ENCODE data around the gene ABCA3. TPM values are rescaled to one million over a fixed set of nuclear protein-coding genes. Genes with fewer than 3 reads are reported as not detected.

ABCA3 gene
- total RNA-seq, 1 experiment from 2014 or later, result 6.2 TPM

DNA sequence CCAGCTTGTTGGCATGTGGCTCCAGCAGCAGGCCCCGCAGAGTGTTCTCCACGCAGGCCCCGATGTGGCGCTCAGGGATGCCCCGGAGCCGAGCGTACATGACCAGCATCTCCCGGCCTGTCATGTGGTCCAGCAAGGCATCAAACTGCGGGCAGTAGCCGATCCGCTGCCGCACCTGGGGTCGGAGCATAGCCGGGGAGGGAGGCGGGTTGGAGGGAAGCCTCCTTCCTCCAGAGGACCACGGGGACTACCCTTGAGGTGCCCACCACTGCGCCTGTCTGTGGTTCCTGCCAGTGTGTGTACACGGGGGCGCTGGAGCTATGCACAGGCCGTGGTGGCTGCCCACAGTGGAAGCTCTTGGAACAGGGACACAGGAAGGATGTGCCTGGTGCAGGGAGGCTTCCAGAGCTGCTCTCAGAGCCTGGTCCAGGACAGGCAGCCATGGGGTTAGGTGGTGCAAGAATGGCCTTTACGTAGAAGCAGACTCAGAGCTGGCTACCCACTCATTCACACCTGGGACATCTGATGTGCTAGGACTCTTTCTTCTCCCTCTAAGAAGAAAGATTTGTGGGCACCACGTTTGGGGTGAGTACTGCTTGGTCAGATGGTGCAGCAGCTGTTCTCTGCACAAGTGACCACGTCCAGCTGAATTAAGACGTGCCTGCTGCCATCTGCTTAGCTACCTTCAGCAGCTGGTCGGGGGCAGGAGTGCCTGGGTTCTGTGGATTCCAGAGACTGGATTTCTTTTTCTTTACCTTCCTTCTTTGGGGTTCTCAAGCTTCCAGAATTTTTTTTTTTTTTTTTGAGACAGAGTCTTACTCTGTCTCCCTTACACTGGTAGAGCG lies 61.4 kb downstream of the ABCA3 start:
- H3K4me2 ChIP-seq, result no peak overlapping the region
- H3K9me3 ChIP-seq (ENCODE audit: insufficient read depth, low read depth), result no peaks in the 10 kb centered on the region
- no TSS peak for BruUV-seq (replicated peaks)
- no peaks in the 10 kb centered on the region for H3K79me2 ChIP-seq (ENCODE audit: low read depth)
- no peak overlapping the region for H3K4me3 ChIP-seq
- no peak for TF ChIP-seq EZH2 (IDR thresholded peaks at IDR 0.05; ENCODE audit: low read depth)
- TF ChIP-seq, protein P1, sequence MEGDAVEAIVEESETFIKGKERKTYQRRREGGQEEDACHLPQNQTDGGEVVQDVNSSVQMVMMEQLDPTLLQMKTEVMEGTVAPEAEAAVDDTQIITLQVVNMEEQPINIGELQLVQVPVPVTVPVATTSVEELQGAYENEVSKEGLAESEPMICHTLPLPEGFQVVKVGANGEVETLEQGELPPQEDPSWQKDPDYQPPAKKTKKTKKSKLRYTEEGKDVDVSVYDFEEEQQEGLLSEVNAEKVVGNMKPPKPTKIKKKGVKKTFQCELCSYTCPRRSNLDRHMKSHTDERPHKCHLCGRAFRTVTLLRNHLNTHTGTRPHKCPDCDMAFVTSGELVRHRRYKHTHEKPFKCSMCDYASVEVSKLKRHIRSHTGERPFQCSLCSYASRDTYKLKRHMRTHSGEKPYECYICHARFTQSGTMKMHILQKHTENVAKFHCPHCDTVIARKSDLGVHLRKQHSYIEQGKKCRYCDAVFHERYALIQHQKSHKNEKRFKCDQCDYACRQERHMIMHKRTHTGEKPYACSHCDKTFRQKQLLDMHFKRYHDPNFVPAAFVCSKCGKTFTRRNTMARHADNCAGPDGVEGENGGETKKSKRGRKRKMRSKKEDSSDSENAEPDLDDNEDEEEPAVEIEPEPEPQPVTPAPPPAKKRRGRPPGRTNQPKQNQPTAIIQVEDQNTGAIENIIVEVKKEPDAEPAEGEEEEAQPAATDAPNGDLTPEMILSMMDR (conservative IDR thresholded peaks at IDR 0.05), result no peak
- POLR2A ChIA-PET (ENCODE audit: unreplicated experiment), result interaction anchor here (0.5 to 0.7 kb wide), 3 partner anchors 37 to 155 kb away, joined by 4 to 11 read pairs (median 6); partner anchors contain the start of gene TRAF7
- no peaks in the 10 kb centered on the region for H3K36me3 ChIP-seq (ENCODE audit: low read depth)
- no peaks in the 10 kb centered on the region for H3K4me1 ChIP-seq (replicated peaks; ENCODE audit: insufficient read depth)
- H3K27ac ChIP-seq, result no peak overlapping the region
- peaks cover 2% of the 10 kb centered on the region; the same call in 1 of the 2 replicates for H4K20me1 ChIP-seq (ENCODE audit: insufficient read depth)
- H3F3A ChIP-seq (ENCODE audit: insufficient read depth, low read depth), result no peaks in the 10 kb centered on the region
- DNase-seq, result no peak
- H3K9me2 ChIP-seq (ENCODE audit: insufficient read depth), result no peaks in the 10 kb centered on the region
- CTCF ChIA-PET, result no interaction called here
- no peak overlapping the region for H2AFZ ChIP-seq
- H3K27me3 ChIP-seq (ENCODE audit: insufficient read depth, low read depth), result peaks cover 62% of the 10 kb centered on the region
- intact Hi-C loops (cut with micrococcal nuclease; ENCODE audit: unreplicated experiment), result no loop called here

DNA sequence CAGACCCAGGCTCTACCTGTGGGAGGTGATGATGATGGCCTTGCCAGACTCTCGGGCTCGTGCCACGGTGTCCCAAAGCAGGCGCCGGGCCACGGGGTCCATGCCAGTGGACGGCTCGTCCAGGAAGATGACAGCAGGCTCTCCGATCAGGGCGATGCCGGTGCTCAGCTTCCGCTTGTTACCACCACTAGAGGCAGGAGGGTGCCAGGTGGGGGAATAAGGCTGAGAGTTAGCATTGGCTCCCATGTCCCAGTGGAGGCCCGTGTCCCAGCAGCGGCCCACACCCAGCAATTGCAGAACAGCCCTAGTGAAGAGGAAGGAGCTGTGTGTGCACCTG lies 62.3 kb downstream of the ABCA3 start:
- Histone ChIP-seq H2AFZ (no peak overlapping the region), H3K36me3 (ENCODE audit: low read depth) (no peaks in the 10 kb centered on the region), H3F3A (ENCODE audit: insufficient read depth, low read depth) (no peaks in the 10 kb centered on the region), H3K9me2 (ENCODE audit: insufficient read depth) (no peaks in the 10 kb centered on the region), H3K4me2 (no peak overlapping the region), H3K27ac (no peak overlapping the region), H3K9me3 (ENCODE audit: insufficient read depth, low read depth) (no peaks in the 10 kb centered on the region), H4K20me1 (ENCODE audit: insufficient read depth) (peaks cover 3% of the 10 kb centered on the region; the same call in 1 of the 2 replicates), H3K79me2 (ENCODE audit: low read depth) (no peaks in the 10 kb centered on the region), H3K4me3 (no peak overlapping the region), H3K27me3 (ENCODE audit: insufficient read depth, low read depth) (peaks cover 54% of the 10 kb centered on the region), H3K4me1 (replicated peaks; ENCODE audit: insufficient read depth) (no peaks in the 10 kb centered on the region)
- ChIA-PET POLR2A (ENCODE audit: unreplicated experiment) (interaction anchor here (0.5 to 0.6 kb wide), 2 partner anchors 12 to 19 kb away, joined by 4 read pairs; no protein-coding TSS in a partner anchor), CTCF (no interaction called here)
- no TSS peak for BruUV-seq (replicated peaks)
- DNase-seq, result no peak
- TF ChIP-seq, protein P1 (conservative IDR thresholded peaks at IDR 0.05), result no peak
- no peak for TF ChIP-seq EZH2 (IDR thresholded peaks at IDR 0.05; ENCODE audit: low read depth)
- intact Hi-C loops (cut with micrococcal nuclease; ENCODE audit: unreplicated experiment), result no loop called here

DNA sequence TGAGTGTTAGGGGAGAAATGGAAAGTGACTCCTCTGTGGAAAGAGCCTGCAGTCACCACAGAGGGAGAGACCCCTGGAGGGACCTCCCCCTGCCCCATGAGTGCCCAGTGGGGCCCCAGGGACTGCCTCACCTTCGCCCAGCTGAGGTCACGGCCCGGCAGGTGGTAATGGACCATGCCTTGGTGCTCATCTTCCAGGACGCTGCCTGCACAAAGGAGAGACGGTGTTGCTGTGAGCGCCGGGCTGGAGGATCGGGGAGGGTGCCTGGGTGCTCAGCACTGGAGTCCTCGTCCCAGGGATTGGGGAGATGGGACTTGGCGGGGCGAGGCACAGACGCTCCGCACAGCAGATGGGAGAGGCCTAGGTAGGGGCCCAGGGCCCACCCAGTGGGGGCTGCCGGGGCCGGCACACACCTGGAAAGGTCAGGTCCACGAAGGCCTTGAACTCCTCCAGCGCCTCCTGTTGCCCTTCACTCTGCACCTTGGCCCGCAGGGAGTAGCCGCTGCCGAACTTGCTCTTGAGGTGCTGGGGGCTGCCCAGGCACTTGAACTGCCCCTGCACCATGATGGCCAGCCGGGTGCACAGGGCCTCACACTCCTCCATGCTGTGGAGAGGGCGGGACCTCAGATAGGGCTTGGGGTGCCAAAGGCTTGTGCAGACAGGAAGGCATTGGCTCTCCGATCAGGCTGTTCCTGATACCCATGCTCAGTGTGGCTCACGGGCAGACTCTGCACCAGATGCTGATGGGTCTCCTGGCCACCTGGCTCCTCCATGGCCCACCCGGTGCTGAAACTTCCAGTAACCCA lies 62.9 kb downstream of the ABCA3 start:
- Histone ChIP-seq H3K27me3 (ENCODE audit: insufficient read depth, low read depth) (peaks cover 48% of the 10 kb centered on the region), H3K27ac (no peak overlapping the region), H3F3A (ENCODE audit: insufficient read depth, low read depth) (no peaks in the 10 kb centered on the region), H3K4me1 (replicated peaks; ENCODE audit: insufficient read depth) (no peaks in the 10 kb centered on the region), H3K4me3 (no peak overlapping the region), H4K20me1 (ENCODE audit: insufficient read depth) (peaks cover 3% of the 10 kb centered on the region; the same call in 1 of the 2 replicates), H2AFZ (no peak overlapping the region), H3K9me2 (ENCODE audit: insufficient read depth) (no peaks in the 10 kb centered on the region), H3K36me3 (ENCODE audit: low read depth) (no peaks in the 10 kb centered on the region), H3K4me2 (no peak overlapping the region), H3K79me2 (ENCODE audit: low read depth) (no peaks in the 10 kb centered on the region), H3K9me3 (ENCODE audit: insufficient read depth, low read depth) (no peaks in the 10 kb centered on the region)
- DNase-seq, result no peak
- ChIA-PET POLR2A (ENCODE audit: unreplicated experiment) (interaction anchor here (0.5 to 0.6 kb wide), 2 partner anchors 13 to 114 kb away, joined by 4 to 5 read pairs; no protein-coding TSS in a partner anchor), CTCF (no interaction called here)
- TF ChIP-seq, protein P1 (conservative IDR thresholded peaks at IDR 0.05), result no peak
- no peak for TF ChIP-seq EZH2 (IDR thresholded peaks at IDR 0.05; ENCODE audit: low read depth)
- intact Hi-C loops (cut with micrococcal nuclease; ENCODE audit: unreplicated experiment), result no loop called here
- BruUV-seq (replicated peaks), result no TSS peak
